Fibroblast of skin of right biceps (primary cell): Measurements from ENCODE around the gene RESP18.
A peak's percentile ranks its signal among the peaks of the same experiment; 100 is the strongest.

ENCODE experiments used
- DNase-seq: peaks from one replicate; pipeline ENCODE4 v3.0.0-alpha.2; 2013

RESP18 gene

GRCh38 chr2:219332542-219332941 is at the start of gene RESP18:
Gene RESP18 (minus strand): TSS chr2:219332744.
- DNase-seq = no peak

- DNase-seq = no peak
Observed at GRCh38 chr2:219381448-219381847, 48.9 kb upstream of the RESP18 start.

- no peak for DNase-seq
Observed at GRCh38 chr2:219380926-219381325, 48.4 kb upstream of the RESP18 start.

GRCh38 chr2:219378163-219378851 is 45.8 kb upstream of the RESP18 start:
- no peak for DNase-seq

GRCh38 chr2:219369447-219369861 is 36.9 kb upstream of the RESP18 start:
- peak; percentile 31 for DNase-seq

GRCh38 chr2:219368690-219369191 is 36.2 kb upstream of the RESP18 start:
- peak; percentile 79 for DNase-seq

GRCh38 chr2:219362524-219363164 is 30.1 kb upstream of the RESP18 start:
- DNase-seq = peak; percentile 95

GRCh38 chr2:219362072-219362471 is 29.5 kb upstream of the RESP18 start:
- DNase-seq = no peak

- DNase-seq = no peak
Observed at GRCh38 chr2:219358170-219359075, 25.9 kb upstream of the RESP18 start.

GRCh38 chr2:219356834-219357233 is 24.3 kb upstream of the RESP18 start:
- DNase-seq = no peak

- DNase-seq = no peak
Observed at GRCh38 chr2:219354582-219354981, 22.0 kb upstream of the RESP18 start.

- DNase-seq = no peak
Observed at GRCh38 chr2:219353129-219353528, 20.6 kb upstream of the RESP18 start.

GRCh38 chr2:219352448-219353023 is 20.0 kb upstream of the RESP18 start:
- peak; percentile 79 for DNase-seq

GRCh38 chr2:219350710-219351221 is 18.2 kb upstream of the RESP18 start:
- peak; percentile 96 for DNase-seq

GRCh38 chr2:219350215-219350614 is 17.7 kb upstream of the RESP18 start:
- no peak for DNase-seq

- DNase-seq = no peak
Observed at GRCh38 chr2:219344751-219345430, 12.3 kb upstream of the RESP18 start.

- no peak for DNase-seq
Observed at GRCh38 chr2:219335373-219335786, 2.8 kb upstream of the RESP18 start.

- DNase-seq = no peak
Observed at GRCh38 chr2:219334076-219334475, 1.5 kb upstream of the RESP18 start.

GRCh38 chr2:219331560-219332213 is 857 bp downstream of the RESP18 start:
- DNase-seq = peak; percentile 34

GRCh38 chr2:219327719-219328118 is 4.8 kb downstream of the RESP18 start:
- DNase-seq = no peak

- DNase-seq = no peak
Observed at GRCh38 chr2:219325657-219326315, 6.8 kb downstream of the RESP18 start.
